K562 (cell line): ENCODE results near the gene NT5C1B. TPM values are rescaled to one million over a fixed set of nuclear protein-coding genes. Genes with fewer than 3 reads are reported as not detected.

Experiments used
- ATAC-seq: fragments of 200-7000 bp; cut with Tn5 transposase; 3 replicates; pipeline ENCODE4 v1.9.1; 2020; ENCODE audit warnings: moderate library complexity
- Bru-seq: library from RNA; stranded (reverse); fragments of 400-500 nt; gene quantifications from one replicate; lab custom pipeline; 2021; lab: Mats Ljungman, UMichigan
- BruChase-seq, 2 experiments: library from RNA; stranded (reverse); fragments of 400-500 nt; gene quantifications; one replicate each; lab custom pipeline; 2021; lab: Mats Ljungman, UMichigan
- BruUV-seq: library from RNA; stranded (reverse); fragments of 400-500 nt; replicated peaks from 2 replicates; lab custom pipeline; 2021; lab: Mats Ljungman, UMichigan
- CTCF ChIA-PET: fragments of 300-600 bp; formaldehyde crosslinking; extraction: SDS; loops from one replicate; lab custom pipeline; 2021; ENCODE audit warnings: low intra/inter-chr PET ratio; lab: Yijun Ruan, JAX
- POLR2A ChIA-PET: fragments of 300-600, 350-650 bp; sonication (Branson Sonifier 250); formaldehyde crosslinking; extraction: SDS; loops from one replicate; lab custom pipeline; 2021; ENCODE audit warnings: antibody characterized with exemption, inconsistent platforms; lab: Yijun Ruan, JAX
- DNase-seq, 4 experiments: peaks; one replicate each; pipeline versions ENCODE4 v3.0.0 to v3.0.0-alpha.2; 2011 to 2018; ENCODE audit warnings: low spot score in 3 of 4, mixed read lengths in 3 of 4; ENCODE audit errors: extremely low read depth in 1 of 4
- FAIRE-seq: peaks from 2 replicates; lab custom pipeline; 2011; peaks lifted over from hg19 to GRCh38; lab: Jason Lieb, UNC
- H2AFZ ChIP-seq: 2 replicates; pipeline ENCODE4 v1.6.0; 2011; ENCODE audit warnings: low read depth, low read length, control low read depth, inconsistent platforms
- H3K27ac ChIP-seq: fragments of 200-600 bp; 3 replicates; pipeline ENCODE4 v1.8.0; 2011; ENCODE audit warnings: low read depth, mild to moderate bottlenecking, control low read depth, inconsistent platforms, low read length, moderate library complexity, mixed read lengths; ENCODE audit errors: extremely low read depth
- H3K27me3 ChIP-seq, 2 experiments: fragments of 300-600 bp in 1 of 2; 2 replicates in 1 of 2; 3 replicates in 1 of 2; pipeline versions ENCODE4 v1.6.0 to v1.8.0; 2011; ENCODE audit warnings: inconsistent platforms in 2 of 2, low read length in 2 of 2, mild to moderate bottlenecking in 1 of 2, mixed read lengths in 1 of 2, moderate library complexity in 1 of 2; ENCODE audit not compliant: control insufficient read depth in 2 of 2, insufficient read depth in 2 of 2
- H3K36me3 ChIP-seq: fragments of 300-600 bp; 3 replicates; pipeline ENCODE4 v1.8.0; 2011; ENCODE audit warnings: mild to moderate bottlenecking, low read length, inconsistent platforms; ENCODE audit not compliant: control insufficient read depth, insufficient read depth
- H3K4me1 ChIP-seq, 2 experiments: fragments of 200-600 bp in 1 of 2; replicated peaks in 1 of 2; 2 replicates in 1 of 2; 3 replicates in 1 of 2; pipeline versions ENCODE4 v1.5.1 to v1.8.0; 2011; ENCODE audit warnings: inconsistent platforms in 2 of 2, low read length in 2 of 2, mild to moderate bottlenecking in 1 of 2, mixed read lengths in 1 of 2, moderate library complexity in 1 of 2; ENCODE audit not compliant: control insufficient read depth in 2 of 2, insufficient read depth in 2 of 2
- H3K4me2 ChIP-seq: 2 replicates; pipeline ENCODE4 v1.6.1; 2011; ENCODE audit warnings: low read length, control low read depth, inconsistent platforms, mixed read lengths; ENCODE audit not compliant: insufficient read depth
- H3K4me3 ChIP-seq: fragments of 200-600 bp; sonication (generic), shearing (Covaris generic); 2 replicates; pipeline ENCODE4 v1.5.1; 2016; ENCODE audit warnings: control low read depth, inconsistent platforms
- H3K79me2 ChIP-seq: fragments of 200-600 bp; 3 replicates; pipeline ENCODE4 v1.8.0; 2011; ENCODE audit warnings: low read length, inconsistent platforms; ENCODE audit not compliant: control insufficient read depth, insufficient read depth
- H3K9ac ChIP-seq, 2 experiments: 2 replicates each; pipeline versions ENCODE4 v1.6.0 to v1.6.1; 2011; ENCODE audit warnings: low read depth in 2 of 2, low read length in 2 of 2, control low read depth in 1 of 2, inconsistent platforms in 1 of 2, mild to moderate bottlenecking in 1 of 2, mixed read lengths in 1 of 2; ENCODE audit not compliant: insufficient read depth in 1 of 2
- H3K9me1 ChIP-seq: one replicate; pipeline ENCODE4 v1.6.0; 2011; ENCODE audit warnings: inconsistent platforms, mild to moderate bottlenecking, low read length, moderate library complexity; ENCODE audit not compliant: control insufficient read depth, insufficient read depth
- H3K9me3 ChIP-seq: replicated peaks from 2 replicates; pipeline ENCODE4 v1.5.1; 2011; ENCODE audit warnings: low read depth, low read length, inconsistent platforms; ENCODE audit not compliant: control insufficient read depth, insufficient read depth
- H4K20me1 ChIP-seq: replicated peaks from 2 replicates; pipeline ENCODE4 v1.6.1; 2011; ENCODE audit warnings: low read length, inconsistent platforms, mixed read lengths; ENCODE audit not compliant: control insufficient read depth, insufficient read depth
- FOXJ2 ChIP-seq: fragments of 200-800 bp; sonication (Bioruptor generic); IDR thresholded peaks from 2 replicates; pipeline ENCODE4 v1.6.1; 2016; ENCODE audit warnings: missing genetic modification characterization, missing compliant biosample characterization
- FUS ChIP-seq: fragments of 200-400 bp; formaldehyde crosslinking; optimal IDR thresholded peaks from 2 replicates; pipeline ENCODE3; 2017; ENCODE audit warnings: low read depth, low read length
- PTRF ChIP-seq: fragments of 450-650 bp; IDR thresholded peaks from 2 replicates; pipeline ENCODE4 v1.6.1; 2016; ENCODE audit warnings: mild to moderate bottlenecking, missing genetic modification characterization, missing compliant biosample characterization
- THAP12 ChIP-seq: fragments of 250-450 bp; sonication (Bioruptor Pico); IDR thresholded peaks from 2 replicates; pipeline ENCODE4 v1.9.0; 2021; ENCODE audit warnings: mild to moderate bottlenecking, inconsistent platforms
- ZNF41 ChIP-seq: fragments of 250-450 bp; sonication (Bioruptor Pico); conservative IDR thresholded peaks from 2 replicates; pipeline ENCODE4 v1.4.0; 2020; ENCODE audit warnings: mild to moderate bottlenecking
- ZNF551 ChIP-seq: fragments of 250-450 bp; sonication (Bioruptor Pico); IDR thresholded peaks from 2 replicates; pipeline ENCODE4 v1.5.0; 2021; ENCODE audit warnings: mild to moderate bottlenecking, moderate library complexity
- WGBS: fragments of 100-300 bp; shearing (Covaris generic); methylation state at CpG from one replicate; pipeline ENCODE4 v1.1.6; 2016; ENCODE audit warnings: low coverage, mixed read lengths; ENCODE audit not compliant: insufficient coverage; ENCODE audit errors: missing lambda C conversion rate; 5-methylcytosine and 5-hydroxymethylcytosine counted together
- in situ Hi-C: fragments of 300-500 bp; cut with MboI; formaldehyde crosslinking; loops from 4 replicates; pipeline ENCODE4 v1.15.0; 2018; ENCODE audit warnings: inconsistent platforms, mixed read lengths
- intact Hi-C: fragments of 100-400 bp; cut with micrococcal nuclease; formaldehyde crosslinking; loops from 2 replicates; pipeline ENCODE4 v1.14.2; 2022
- long read RNA-seq, 3 experiments: library from polyadenylated mRNA in 2 of 3; library from RNA in 1 of 3; unstranded in 2 of 3; stranded (forward) in 1 of 3; transcript quantifications; one replicate each; pipeline ENCODE4 v2.0.0, GENCODE V29; 2019 to 2022
- polyA minus RNA-seq, 3 experiments: library from RNA; depleted of rRNA, polyadenylated mRNA; stranded (reverse); fragments of >200 nt; gene quantifications; 2 replicates each; pipeline ENCODE4 v1.2.3, GENCODE V29; 2011
- polyA plus RNA-seq, 8 experiments: library from polyadenylated mRNA; depleted of rRNA in 4 of 8; stranded (reverse) in 5 of 8; unstranded in 3 of 8; fragments of >200 nt; fragmentation: Nextera tagmentation in 2 of 8; fragmentation: Illumina TruSeq in 1 of 8; extraction: Ambion mirVana in 2 of 8; extraction: Trizol in 1 of 8; gene quantifications; 2 replicates each; pipeline versions ENCODE4 v1.2.1 to v1.2.3, GENCODE V29; 2011 to 2014; ENCODE audit warnings: inconsistent platforms in 1 of 8, missing spikeins in 1 of 8
- total RNA-seq, 7 experiments: library from RNA; depleted of rRNA in 6 of 7; stranded (reverse); fragments of >200 nt in 6 of 7; fragmentation: Illumina TruSeq in 2 of 7; extraction: Trizol in 2 of 7; gene quantifications; 2 replicates each; pipeline versions ENCODE4 v1.2.1 to v1.2.3, GENCODE V29; 2011 to 2021; ENCODE audit warnings: low replicate concordance in 1 of 7

NT5C1B gene
- not detected in 2 replicates for total RNA-seq (2011; cell fraction: chromatin; rRNA removed; ENCODE audit: low replicate concordance)
- not detected in 2 replicates for total RNA-seq (2011; cell fraction: nucleolus; rRNA removed)
- total RNA-seq (2011; cell fraction: nucleoplasm; rRNA removed) = not detected in 2 replicates
- not detected in 2 replicates for total RNA-seq (2014; rRNA removed)
- not detected in 2 replicates for total RNA-seq (2014; rRNA removed; fragmentation: Illumina TruSeq; extraction: Trizol)
- total RNA-seq (2015; rRNA removed; fragmentation: Illumina TruSeq; extraction: Trizol) = not detected in 2 replicates
- total RNA-seq (2021) = not detected in 2 replicates
- polyA plus RNA-seq (2011; rRNA removed) = not detected in 2 replicates
- polyA plus RNA-seq (2011; cell fraction: cytosol; rRNA removed) = not detected in 2 replicates
- polyA plus RNA-seq (2011; cell fraction: nucleus; rRNA removed) = not detected in 2 replicates
- polyA plus RNA-seq (2012) = 0.07 and 0.08 TPM in 2 replicates
- polyA plus RNA-seq (2014; fragmentation: Illumina TruSeq; extraction: Trizol) = not detected in 2 replicates
- polyA plus RNA-seq (2014; fragmentation: Nextera tagmentation; extraction: Ambion mirVana) = under 1 TPM in 1 of 2 experiments, not detected in 1; 0.07 TPM
- not detected in 2 replicates for polyA plus RNA-seq (2014; rRNA removed)
- polyA minus RNA-seq (2011; rRNA and poly(A)+ RNA removed) = not detected in 2 replicates
- polyA minus RNA-seq (2011; cell fraction: cytosol; rRNA and poly(A)+ RNA removed) = not detected in 2 replicates
- polyA minus RNA-seq (2011; cell fraction: nucleus; rRNA and poly(A)+ RNA removed) = not detected in 2 replicates
- Bru-seq, nascent RNA = not detected
- BruChase-seq, experiment 1, labeled RNA remaining after a 2-hour chase = not detected
- BruChase-seq, experiment 2, labeled RNA remaining after a 6-hour chase = not detected
- long read RNA-seq, experiment 1 = 0 reads
- long read RNA-seq, experiment 2 = 0 reads
- long read RNA-seq, experiment 3 = 0 reads

GRCh38 chr2:18589354-18589753, at the start of gene NT5C1B:
TSS of gene NT5C1B (minus strand) at chr2:18589569. CDS start at chr2:18589468, 101 bp downstream.
- CTCF ChIA-PET = no interaction called here
- no peak within 1 kb of the TSS for H3K27ac ChIP-seq
- POLR2A ChIA-PET = no interaction called here
- H3K27me3 ChIP-seq = peaks cover 3 to 10% of the 10 kb centered on the region in 2 experiments; a peak in 2 of 5 replicates
- no peak within 1 kb of the TSS for H3K4me2 ChIP-seq
- H3K9ac ChIP-seq = no peak within 1 kb of the TSS
- BruUV-seq = no TSS peak
- H3K79me2 ChIP-seq = no peaks in the 10 kb centered on the region
- DNase-seq = no peak
- ATAC-seq = no peak
- H3K4me1 ChIP-seq = no peaks in the 10 kb centered on the region
- no peaks in the 10 kb centered on the region for H3K36me3 ChIP-seq
- in situ Hi-C loops = no loop called here
- no peaks in the 10 kb centered on the region for H4K20me1 ChIP-seq
- no peak for TF ChIP-seq ZNF551 (CRISPR knock-in tag)
- no peak for TF ChIP-seq THAP12 (CRISPR knock-in tag)
- no peak for TF ChIP-seq FUS
- TF ChIP-seq PTRF (tag) = no peak
- no peak for TF ChIP-seq FOXJ2 (tag)
- TF ChIP-seq ZNF41 (CRISPR knock-in tag) = no peak
- 0% methylated on average over 1 of the region's 1 CpG for WGBS
- intact Hi-C loops = no loop called here
- H3K9me3 ChIP-seq = no peaks in the 10 kb centered on the region
- no peak within 1 kb of the TSS for H2AFZ ChIP-seq
- FAIRE-seq = no peak
- no peaks in the 10 kb centered on the region for H3K9me1 ChIP-seq
- no peak within 1 kb of the TSS for H3K4me3 ChIP-seq
